HG02610 (cell line): ENCODE results near the gene TNFSF9.
"Not testable (repeated sequence)": the region's sequence is repeated elsewhere in the genome, so short reads cannot be mapped to it uniquely, and the experiment has no call there.

Experiments
- ATAC-seq: cut with Tn5 transposase; IDR thresholded peaks from one replicate; pipeline ENCODE4 v1.9.1; 2021; ENCODE audit warnings: mild to moderate bottlenecking, moderate library complexity; ENCODE audit not compliant: unreplicated experiment

Gene TNFSF9

GRCh38 chr19:6531956-6532243, 1.1 kb downstream of the TNFSF9 start:
- no peak for ATAC-seq

GRCh38 chr19:6532244-6532999, 1.6 kb downstream of the TNFSF9 start:
- ATAC-seq, result no peak

GRCh38 chr19:6533000-6533328, 2.1 kb downstream of the TNFSF9 start:
- ATAC-seq, result no peak

GRCh38 chr19:6533746-6534418, 3.1 kb downstream of the TNFSF9 start:
- no peak for ATAC-seq

GRCh38 chr19:6534451-6535093, 3.7 kb downstream of the TNFSF9 start:
- ATAC-seq, result no peak

GRCh38 chr19:6535558-6536137, 4.8 kb downstream of the TNFSF9 start:
- ATAC-seq, result no peak

- no peak for ATAC-seq
Observed at GRCh38 chr19:6539514-6539913, 8.7 kb downstream of the TNFSF9 start.

GRCh38 chr19:6540918-6541689, 10.3 kb downstream of the TNFSF9 start:
- no peak for ATAC-seq

- ATAC-seq, result peak; percentile 66
Observed at GRCh38 chr19:6543866-6544347, 13.1 kb downstream of the TNFSF9 start.

- ATAC-seq, result not testable (repeated sequence)
Observed at GRCh38 chr19:6550679-6551078, 19.9 kb downstream of the TNFSF9 start.

GRCh38 chr19:6551091-6551490, 20.3 kb downstream of the TNFSF9 start:
- no peak for ATAC-seq

- peak; percentile 61 for ATAC-seq
Observed at GRCh38 chr19:6551607-6552450, 21.0 kb downstream of the TNFSF9 start.

- ATAC-seq, result no peak
Observed at GRCh38 chr19:6556043-6556449, 25.2 kb downstream of the TNFSF9 start.

GRCh38 chr19:6556480-6557195, 25.8 kb downstream of the TNFSF9 start:
- no peak for ATAC-seq

GRCh38 chr19:6562437-6562836, 31.6 kb downstream of the TNFSF9 start:
- ATAC-seq, result not testable (repeated sequence)

GRCh38 chr19:6564393-6564792, 33.6 kb downstream of the TNFSF9 start:
- ATAC-seq, result no peak

GRCh38 chr19:6566727-6567126, 35.9 kb downstream of the TNFSF9 start:
- not testable (repeated sequence) for ATAC-seq

GRCh38 chr19:6568010-6568526, 37.2 kb downstream of the TNFSF9 start:
- no peak for ATAC-seq

GRCh38 chr19:6568816-6569215, 38.0 kb downstream of the TNFSF9 start:
- no peak for ATAC-seq
